SK-N-SH treated with all-trans-retinoic acid at 6 μM for 48 hours (cell line): ENCODE data around the gene TWNK.

Experiments used
- ARNTL ChIP-seq: fragments of 450-650 bp; formaldehyde crosslinking; IDR thresholded peaks from 2 replicates; pipeline ENCODE4 v1.5.0; 2020; ENCODE audit warnings: low read depth, mild to moderate bottlenecking, moderate library complexity, borderline replicate concordance
- CREB5 ChIP-seq: fragments of 250-450 bp; sonication (Bioruptor Pico); IDR thresholded peaks from 2 replicates; pipeline ENCODE4 v1.5.1; 2020; ENCODE audit warnings: low read depth, mild to moderate bottlenecking, moderate library complexity
- PPARA ChIP-seq: fragments of 250-450 bp; sonication (Bioruptor Pico); IDR thresholded peaks from 2 replicates; pipeline ENCODE4 v1.5.0; 2020; ENCODE audit warnings: mild to moderate bottlenecking, borderline replicate concordance
- TSHZ2 ChIP-seq: fragments of 250-450 bp; sonication (Bioruptor Pico); IDR thresholded peaks from 2 replicates; pipeline ENCODE4 v1.5.0; 2020; ENCODE audit warnings: mild to moderate bottlenecking, moderate library complexity
- ZFP3 ChIP-seq: fragments of 250-450 bp; sonication (Bioruptor Pico); IDR thresholded peaks from 2 replicates; pipeline ENCODE4 v1.5.0; 2020; ENCODE audit warnings: mild to moderate bottlenecking, moderate library complexity
- ZNF8 ChIP-seq: fragments of 450-650 bp; formaldehyde crosslinking; IDR thresholded peaks from 2 replicates; pipeline ENCODE4 v1.5.0; 2020; ENCODE audit warnings: mild to moderate bottlenecking, moderate library complexity

GRCh38 chr10:100942229-100942628, 45.1 kb upstream of the TWNK start:
- TF ChIP-seq ZFP3 (CRISPR knock-in tag) (no peak), ZNF8 (no peak), ARNTL (CRISPR knock-in tag) (no peak), TSHZ2 (CRISPR knock-in tag) (no peak), PPARA (CRISPR knock-in tag) (no peak), CREB5 (no peak)
